SK-N-DZ (cell line): ENCODE data around the gene MLIP. TPM values are rescaled to one million over a fixed set of nuclear protein-coding genes. Genes with fewer than 3 reads are reported as not detected.
"Not testable (repeated sequence)": the region's sequence is repeated elsewhere in the genome, so short reads cannot be mapped to it uniquely, and the experiment has no call there.

ENCODE experiments used
- DNase-seq: peaks from one replicate; pipeline ENCODE4 v3.0.0-alpha.2; 2015; ENCODE audit warnings: low spot score
- polyA plus RNA-seq, 2 experiments: library from polyadenylated mRNA; depleted of rRNA; stranded (reverse); fragments of >200 nt; gene quantifications; 2 replicates each; pipeline ENCODE4 v1.2.3, GENCODE V29; 2014

Gene MLIP, protein sequence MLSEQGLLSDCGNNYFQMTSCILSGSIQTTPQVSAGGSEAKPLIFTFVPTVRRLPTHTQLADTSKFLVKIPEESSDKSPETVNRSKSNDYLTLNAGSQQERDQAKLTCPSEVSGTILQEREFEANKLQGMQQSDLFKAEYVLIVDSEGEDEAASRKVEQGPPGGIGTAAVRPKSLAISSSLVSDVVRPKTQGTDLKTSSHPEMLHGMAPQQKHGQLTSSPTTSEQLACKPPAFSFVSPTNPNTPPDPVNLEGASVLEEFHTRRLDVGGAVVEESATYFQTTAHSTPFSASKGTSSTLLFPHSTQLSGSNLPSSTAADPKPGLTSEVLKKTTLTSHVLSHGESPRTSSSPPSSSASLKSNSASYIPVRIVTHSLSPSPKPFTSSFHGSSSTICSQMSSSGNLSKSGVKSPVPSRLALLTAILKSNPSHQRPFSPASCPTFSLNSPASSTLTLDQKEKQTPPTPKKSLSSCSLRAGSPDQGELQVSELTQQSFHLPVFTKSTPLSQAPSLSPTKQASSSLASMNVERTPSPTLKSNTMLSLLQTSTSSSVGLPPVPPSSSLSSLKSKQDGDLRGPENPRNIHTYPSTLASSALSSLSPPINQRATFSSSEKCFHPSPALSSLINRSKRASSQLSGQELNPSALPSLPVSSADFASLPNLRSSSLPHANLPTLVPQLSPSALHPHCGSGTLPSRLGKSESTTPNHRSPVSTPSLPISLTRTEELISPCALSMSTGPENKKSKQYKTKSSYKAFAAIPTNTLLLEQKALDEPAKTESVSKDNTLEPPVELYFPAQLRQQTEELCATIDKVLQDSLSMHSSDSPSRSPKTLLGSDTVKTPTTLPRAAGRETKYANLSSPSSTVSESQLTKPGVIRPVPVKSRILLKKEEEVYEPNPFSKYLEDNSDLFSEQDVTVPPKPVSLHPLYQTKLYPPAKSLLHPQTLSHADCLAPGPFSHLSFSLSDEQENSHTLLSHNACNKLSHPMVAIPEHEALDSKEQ
- polyA plus RNA-seq (2014; cell fraction: cytosol; rRNA removed) = not detected in 2 replicates
- polyA plus RNA-seq (2014; cell fraction: nucleus; rRNA removed) = not detected in 2 replicates

DNA sequence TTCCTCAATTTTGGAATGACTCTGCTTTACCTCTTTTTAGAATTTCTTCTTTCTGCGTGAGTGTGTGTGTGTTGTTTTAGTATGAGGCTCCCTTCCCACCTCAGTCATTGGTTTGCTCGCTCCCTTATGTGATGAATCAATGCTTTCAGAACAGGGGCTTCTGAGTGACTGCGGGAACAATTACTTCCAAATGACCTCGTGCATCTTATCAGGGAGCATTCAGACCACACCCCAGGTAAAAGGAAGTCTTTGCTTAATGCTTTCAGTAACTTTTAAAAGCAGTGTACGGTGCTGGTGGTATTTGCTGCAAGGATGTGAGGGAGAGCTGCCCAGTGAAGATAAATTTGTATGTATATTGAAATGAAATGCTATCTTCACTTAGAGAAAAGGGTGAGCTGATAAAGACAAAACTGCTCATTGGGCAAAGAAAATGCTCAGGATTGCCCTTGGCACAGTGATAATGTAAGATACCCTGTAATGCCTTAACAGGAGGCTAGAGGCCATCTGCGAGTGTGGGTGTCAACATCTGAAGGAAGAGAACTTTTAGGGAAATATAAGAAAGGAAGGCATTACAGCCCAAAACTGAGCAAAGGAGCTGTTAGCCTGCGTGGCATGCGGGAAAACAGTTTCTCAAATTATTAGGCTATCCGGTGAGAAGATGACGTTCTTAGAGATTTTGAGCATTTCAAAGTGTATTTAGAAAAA lies at the start of gene MLIP:
Gene MLIP, plus strand, starts transcription at position 103 of the 705 bp plus-strand sequence. Its CDS starts 37 bp downstream, at position 140.
- DNase-seq = no peak

DNA sequence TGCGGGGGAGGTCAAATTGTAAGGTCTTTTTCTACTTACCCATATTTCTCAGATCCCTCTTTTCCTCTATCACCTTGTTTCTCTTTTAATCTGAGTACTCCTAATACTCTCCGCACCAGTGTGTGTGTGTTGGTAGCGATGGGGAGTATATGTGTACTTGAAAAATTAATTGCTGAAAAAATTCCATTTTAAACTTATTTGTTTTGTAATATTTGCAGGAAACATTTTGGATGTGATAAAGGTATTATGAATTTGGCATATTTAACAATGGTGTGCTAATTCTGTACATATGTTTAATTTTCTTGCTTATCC lies 48.1 kb upstream of the MLIP start:
- no peak for DNase-seq

DNA sequence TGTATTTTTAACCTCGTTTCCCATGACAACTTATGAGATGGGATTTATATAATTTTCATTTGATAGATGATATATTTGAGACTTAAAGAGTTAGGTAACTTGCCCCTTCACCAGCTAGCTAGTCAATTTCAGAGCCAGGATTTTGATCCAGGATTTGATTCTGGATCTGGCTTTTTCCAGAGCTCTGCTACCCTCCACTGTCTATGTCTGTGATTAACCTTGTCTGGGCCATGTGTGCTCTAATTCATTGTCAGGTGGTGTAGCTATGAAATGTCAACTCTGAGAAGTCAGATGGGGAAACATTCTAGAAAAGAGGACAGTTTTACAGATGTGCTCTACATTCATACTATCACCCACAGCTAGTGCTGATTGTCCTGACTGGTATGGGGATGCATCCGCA lies 42.5 kb upstream of the MLIP start:
- DNase-seq = no peak

DNA sequence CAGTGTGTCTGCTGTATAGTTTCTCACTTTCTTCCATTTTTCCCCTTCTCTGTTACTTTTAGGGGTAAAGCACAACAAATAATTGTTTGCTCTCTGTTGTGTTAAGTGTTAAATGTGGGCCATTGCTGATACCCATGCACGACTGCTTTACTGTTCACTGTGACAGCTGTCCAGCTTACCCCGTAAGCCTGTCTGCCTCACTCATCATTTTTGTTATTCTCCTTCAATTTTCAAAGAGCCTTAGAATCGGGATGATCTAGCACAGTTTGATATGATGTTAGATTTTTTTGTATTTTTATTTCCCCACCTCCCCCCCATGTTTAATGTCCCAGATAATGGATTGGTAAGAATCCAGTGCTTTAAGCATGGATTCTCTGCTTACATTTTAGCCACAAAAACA lies 41.2 kb upstream of the MLIP start:
- no peak for DNase-seq

DNA sequence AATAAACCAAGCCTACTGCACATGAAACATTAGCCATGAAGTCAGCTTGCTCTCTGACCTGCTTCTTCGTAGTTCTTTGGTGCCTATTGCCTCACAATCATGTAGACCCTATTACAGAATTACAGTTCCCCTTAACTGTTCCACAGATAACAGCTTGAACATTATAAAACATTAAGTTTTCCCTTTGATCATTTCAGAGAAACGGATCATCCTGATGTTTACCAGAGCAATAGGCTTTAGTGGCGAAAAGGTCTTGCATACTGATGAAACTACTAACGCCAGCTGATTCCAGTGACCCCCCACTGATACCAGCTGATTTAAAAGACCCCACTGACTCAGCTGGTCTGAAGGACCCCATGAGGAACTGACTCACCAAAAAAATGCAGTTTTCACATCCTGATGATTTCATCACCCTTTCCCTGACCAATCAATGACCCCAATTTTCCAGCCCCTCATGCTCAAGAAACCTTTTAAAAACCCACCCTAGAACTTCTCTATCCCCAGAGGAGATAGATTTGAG lies 39.4 kb upstream of the MLIP start:
- DNase-seq = no peak

DNA sequence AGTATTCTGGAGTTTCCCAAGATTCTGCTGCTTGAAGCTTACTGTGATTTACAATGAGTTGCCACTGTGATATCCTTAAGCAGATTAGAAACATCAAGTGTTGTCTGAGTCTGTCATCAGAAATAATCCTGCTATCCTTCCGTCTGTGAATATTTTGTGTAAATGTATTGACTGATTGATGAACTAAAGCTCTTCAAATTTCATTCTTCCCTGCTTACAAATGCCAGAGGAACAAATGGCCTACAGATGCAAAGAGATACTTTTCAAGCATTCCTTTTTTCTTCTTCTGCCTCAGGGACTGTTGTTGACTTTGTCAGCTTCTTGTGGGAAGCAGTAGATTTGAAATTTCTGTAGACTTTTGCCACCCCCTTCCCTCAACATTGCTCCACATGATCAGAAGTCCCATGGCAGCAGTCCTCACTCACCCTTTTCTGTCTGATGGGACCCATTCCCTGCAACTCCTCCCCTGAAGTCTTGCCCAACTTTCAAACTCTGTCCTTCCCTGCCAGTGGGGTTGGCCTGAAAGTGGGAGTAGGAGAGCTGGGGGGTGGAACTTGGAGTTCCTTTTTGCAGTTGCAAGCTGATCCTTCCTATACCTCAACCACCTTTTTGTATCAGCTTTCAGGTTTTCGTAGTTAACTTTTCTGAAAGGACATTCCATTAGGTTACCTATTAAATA lies 38.5 kb upstream of the MLIP start:
- DNase-seq = no peak

DNA sequence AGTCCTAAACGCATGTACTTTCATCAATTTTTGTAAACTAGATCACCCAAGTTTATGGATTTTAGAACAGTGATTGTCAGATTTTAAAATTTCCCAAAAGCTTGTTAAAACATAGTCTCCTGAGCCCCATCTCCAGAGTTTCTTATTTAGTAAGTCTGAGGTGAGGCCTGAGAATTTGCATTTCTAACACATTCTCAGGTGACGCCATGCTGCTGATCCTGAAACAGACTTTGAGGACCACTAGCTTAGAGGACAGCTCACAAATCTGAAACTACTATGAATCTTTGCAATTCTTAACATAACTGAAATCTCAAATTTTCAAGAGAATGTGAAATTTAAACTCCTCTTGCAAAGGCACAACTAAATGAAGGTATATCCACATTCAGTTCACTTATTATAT lies 37.8 kb upstream of the MLIP start:
- no peak for DNase-seq

DNA sequence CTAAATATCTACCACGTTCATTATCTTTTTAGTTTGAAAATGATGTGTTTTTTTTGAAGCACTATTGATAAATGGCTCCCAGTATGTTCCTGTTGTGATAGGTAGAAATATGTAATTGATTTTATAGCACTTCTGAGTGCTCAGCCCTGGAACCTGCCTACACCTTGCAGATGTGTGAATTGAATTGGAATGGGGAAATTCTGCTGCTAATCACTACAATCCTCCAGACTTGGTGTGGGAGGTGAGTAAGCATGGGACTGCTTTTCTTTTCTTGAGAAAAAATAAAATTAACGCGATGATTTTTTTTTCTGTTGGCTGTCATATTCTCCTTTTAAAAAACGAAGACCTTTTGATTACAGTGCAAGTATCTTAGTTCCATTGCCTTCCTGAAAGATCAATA lies 37.1 kb upstream of the MLIP start:
- DNase-seq = no peak

DNA sequence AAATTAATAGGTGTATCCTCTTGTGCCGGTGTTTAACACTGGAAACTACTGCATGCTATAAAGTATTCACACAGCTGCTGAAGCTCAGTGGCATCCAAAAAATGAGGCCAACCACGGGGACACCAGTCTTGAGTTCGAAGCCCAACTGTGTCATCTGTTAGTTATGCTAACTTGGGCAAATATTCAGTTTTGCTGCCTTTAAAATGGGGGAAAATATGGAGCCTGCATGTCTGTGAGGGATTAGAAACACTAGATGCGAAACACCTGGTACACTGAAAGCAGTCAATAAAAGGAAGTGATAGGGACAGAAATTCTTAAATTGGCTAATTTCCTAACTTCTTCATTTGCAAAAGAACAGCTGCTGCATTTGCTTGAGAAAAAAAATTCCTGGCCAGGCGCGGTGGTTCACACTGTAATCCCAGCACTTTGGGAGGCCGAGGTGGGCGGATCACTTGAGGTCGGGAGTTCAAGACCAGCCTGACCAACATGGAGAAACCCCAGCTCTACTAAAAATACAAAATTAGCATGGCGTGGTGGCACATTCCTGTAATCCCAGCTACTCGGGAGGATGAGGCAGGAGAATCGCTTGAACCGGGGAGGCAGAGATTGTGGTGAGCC lies 36.6 kb upstream of the MLIP start:
- no peak for DNase-seq

DNA sequence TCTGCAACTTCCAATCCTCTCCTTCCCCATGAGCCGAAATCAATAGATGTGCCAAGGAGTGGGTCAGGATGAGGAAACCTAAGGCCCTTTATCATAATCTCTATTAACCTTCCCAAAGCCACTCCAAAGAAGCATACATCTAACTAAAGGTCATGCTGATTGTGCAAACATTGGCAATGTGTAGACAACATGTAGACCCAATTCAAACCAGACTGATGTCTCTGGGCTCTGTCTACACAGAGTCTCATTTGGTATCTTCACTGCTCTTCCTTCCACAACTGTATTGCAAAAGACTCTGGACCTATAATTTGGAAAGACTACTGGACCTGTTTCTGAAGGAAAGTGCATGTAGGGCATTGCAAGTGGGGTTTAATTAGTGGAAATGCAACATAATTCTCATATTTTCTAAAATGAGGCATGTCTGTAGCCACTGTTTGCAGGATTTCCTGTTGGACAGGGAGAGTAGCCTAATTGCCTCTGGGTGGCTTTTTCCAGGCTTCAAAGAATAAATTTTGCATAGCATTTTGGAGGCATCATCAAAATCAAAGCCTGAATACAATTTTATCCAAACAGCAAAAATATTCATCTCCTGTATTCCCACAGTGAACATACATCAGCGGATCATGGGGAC lies 35.0 kb upstream of the MLIP start:
- DNase-seq = no peak

DNA sequence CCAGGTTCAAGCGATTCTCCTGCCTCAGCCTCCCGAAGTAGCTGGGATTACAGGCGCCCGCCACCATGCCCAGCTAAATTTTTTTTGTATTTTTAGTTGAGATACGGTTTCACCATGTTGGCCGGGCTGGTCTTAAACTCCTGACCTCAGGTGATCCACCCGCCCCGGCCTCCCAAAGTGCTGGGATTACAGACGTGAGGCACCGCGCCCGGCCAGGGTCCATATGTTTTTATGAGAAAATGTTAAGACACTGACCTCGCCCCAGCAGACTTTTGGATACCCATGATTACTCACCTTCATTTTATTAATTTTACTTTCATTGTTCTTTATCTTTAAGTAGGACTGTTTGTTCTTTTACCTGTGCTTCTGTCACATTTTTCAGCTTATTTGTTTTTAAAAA lies 29.7 kb upstream of the MLIP start:
- DNase-seq = not testable (repeated sequence)

DNA sequence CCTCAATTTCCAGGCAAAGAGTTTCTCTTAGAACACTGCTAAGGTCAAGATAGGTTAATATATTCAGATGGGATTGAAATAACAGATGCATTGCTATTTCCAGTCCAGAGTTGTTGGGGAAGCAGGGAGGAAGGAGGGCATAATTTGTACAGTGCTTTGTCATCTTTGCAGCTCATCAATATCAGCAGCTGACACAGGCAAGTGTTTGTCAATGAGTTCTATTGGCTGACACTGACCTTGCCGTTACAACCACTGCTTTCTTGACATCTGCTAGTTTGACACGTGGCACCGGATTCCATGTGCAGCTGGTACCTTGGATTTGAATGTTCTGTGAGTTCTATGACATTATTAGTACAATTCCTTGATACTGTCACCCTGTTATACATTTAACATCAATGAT lies 28.0 kb upstream of the MLIP start:
- DNase-seq = no peak

DNA sequence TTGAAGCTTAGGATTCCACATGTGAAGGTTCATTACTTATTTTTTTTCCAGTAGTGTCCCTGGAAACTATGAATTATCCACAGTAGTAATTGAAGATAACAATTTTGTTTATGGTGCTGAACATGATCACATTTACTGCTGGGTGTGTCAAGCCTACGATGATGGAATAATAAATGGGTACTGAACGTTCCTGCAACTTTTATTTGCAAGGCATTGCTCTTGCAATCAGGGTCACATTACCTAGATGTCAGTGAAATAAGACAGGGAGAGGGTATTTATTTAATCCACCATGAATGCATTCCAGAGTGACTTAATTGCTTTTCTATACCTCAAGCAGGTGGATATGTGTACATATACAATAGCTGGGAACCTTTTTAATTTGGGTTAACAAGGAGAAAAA lies 27.0 kb upstream of the MLIP start:
- no peak for DNase-seq

DNA sequence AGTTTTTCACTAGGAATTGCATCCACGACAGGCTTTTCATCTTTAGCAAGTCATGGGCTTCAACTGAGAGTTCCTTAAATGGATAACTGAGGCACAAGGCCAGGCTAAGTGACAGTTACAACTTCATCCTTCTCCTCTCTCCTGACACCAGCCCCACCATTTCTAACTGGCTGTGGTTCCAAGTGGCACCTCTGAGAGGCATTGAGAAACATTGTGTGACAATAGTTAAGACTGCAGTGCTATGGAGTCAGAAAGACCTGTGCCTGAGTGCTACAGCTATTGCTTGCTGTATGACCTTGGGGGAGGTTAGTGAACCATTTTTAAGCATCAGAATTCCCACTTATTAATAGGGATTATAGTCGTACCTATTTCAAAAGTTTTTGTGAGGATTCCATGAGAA lies 26.2 kb upstream of the MLIP start:
- DNase-seq = no peak

DNA sequence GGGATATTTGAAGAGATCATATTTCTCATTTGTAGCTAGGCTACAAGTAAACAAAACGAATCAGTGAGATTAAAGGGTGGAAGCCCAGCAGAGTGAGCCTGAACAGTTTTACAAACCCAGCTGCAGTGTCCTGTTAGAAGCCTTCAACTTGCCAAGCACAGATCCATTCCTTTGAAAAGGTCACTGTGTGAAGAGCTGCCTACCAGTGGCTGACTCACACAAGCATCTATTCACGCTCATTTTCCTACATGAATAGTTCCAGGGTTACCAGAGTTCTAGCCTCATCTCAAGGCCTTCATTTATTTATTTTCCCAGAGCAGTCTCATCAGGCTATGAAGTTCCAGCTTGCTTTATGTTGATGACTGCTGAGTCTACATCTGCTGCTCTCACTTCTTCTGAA lies 25.7 kb upstream of the MLIP start:
- DNase-seq = no peak

DNA sequence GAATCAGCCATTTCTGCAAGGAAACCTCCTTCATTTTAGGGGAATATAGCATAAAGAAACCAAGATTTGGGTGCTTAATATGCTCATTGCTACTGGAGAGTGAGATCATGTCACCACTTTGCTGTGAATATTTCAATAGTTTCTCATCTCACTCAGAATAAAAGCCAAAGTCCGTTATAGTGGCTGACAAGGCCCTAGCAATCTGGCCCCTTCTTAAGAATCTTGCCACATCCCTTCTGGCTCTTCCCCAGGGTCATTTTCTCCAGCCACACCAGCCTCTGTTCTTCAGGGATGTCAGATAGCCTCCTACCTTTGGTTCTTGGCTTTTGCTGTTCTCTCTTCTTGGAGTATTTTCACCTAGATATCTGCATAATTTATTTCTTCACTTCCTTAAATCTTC lies 24.8 kb upstream of the MLIP start:
- DNase-seq = no peak

DNA sequence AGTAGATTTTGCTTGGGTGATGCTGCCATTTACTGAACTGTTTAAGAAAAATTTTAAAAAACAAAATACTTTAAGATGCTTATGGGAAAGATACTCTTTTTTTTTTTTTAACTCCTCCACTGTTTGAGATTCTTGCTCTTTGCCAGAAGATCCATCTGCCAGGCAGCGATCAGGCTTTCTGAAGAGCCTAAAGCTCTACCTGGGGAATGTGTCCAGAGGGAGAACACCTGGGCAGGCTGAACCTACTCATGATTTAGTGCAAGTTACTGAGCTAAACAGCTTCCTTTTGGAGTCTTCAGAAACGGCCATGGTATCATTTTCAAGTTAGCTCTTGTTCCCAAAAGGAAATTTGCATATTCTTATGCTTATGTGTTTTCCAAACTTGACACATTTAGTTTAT lies 23.5 kb upstream of the MLIP start:
- no peak for DNase-seq

DNA sequence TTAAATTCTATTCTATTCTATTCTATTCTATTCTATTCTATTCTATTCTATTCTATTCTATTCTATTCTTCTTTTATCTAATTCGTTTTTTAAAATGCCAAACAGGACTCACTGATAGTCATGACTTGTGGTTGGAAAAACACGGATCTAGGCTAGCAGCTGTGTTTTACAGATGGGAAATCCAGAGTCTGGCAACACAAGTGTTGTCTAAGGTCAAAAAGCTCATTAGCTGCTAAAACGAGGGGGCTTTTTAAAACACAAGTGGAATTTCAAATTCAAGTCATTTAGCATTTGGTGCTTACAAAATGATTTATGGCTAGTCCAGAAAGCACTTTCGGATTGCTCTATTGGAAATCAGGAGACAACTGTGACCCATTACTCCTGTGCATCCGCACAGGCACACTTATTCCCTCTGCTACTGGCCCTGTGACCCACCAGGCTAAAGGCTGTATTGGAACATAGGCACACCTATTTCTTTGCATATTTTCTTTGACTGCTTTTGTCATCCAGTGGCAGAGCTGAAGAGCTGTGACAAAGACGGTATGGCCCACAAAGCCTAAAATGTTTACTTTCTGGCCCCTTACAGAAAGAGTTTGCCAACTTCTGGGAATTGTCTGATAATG lies 17.8 kb upstream of the MLIP start:
- DNase-seq = no peak

DNA sequence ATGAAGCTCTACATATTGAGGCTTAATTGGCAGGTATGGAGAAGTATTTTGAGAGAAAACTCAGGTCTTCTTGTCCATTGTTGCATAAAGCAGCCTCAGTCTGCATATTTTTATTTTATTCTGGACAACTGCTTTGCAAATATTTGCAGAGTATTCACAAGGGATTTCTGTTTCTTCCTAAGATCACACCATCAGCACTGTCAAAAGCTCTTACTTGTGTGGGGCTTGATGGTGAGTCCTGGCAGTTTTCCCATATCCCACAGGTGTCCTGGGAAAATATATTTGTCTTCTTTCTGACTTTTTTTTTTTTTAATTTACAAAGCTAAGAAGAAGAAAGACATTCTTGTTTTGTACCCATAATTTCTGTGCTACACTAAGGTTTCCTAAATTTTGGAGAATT lies 16.9 kb upstream of the MLIP start:
- DNase-seq = no peak

DNA sequence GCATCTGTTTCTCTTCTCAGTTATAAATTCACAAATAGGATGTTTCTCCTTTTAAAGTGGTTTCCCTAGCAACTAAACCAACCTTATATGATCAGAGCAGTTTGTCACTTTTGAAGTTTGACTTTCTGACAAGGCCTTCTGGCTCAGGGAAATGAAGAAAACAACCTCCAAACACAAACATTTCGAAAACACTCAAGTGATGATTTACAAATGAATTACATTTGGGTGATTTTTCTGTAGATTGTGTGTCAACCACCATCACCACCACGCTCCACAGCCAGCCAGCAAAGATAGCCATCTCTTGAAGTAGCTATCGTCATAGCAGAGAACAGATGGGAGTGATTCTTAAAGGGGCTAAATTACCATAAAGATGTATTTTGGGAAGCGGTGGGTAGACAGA lies 16.5 kb upstream of the MLIP start:
- peak; percentile 37 for DNase-seq
